Body of pancreas (tissue), 4 donors: ENCODE measurements around the gene TEKTIP1. TPM values are rescaled to one million over a fixed set of nuclear protein-coding genes. Genes with fewer than 3 reads are reported as not detected.

Source experiments
- ATAC-seq: fragments of 150-250 bp; one replicate; pipeline ENCODE4 v1.9.1; 2016
- DNase-seq, 4 donors: peaks; one replicate each; pipeline ENCODE4 v3.0.0-alpha.2; 2019
- H3K27ac ChIP-seq, 4 donors: fragments of 200-600 bp; sonication (generic); 1 replicate in 3 of 4; 2 replicates in 1 of 4; pipeline versions ENCODE4 v1.5.1 to v1.6.1; 2016 to 2019; ENCODE audit warnings: mild to moderate bottlenecking in 1 of 4, mixed read lengths in 1 of 4, moderate library complexity in 1 of 4
- H3K27me3 ChIP-seq, 2 donors: fragments of 200-600 bp; sonication (generic); one replicate each; pipeline ENCODE4 v1.6.0; 2016; ENCODE audit warnings: mild to moderate bottlenecking in 1 of 2
- H3K36me3 ChIP-seq, 2 donors: fragments of 200-600 bp; sonication (generic); replicated peaks in 1 of 2; 2 replicates each; pipeline ENCODE4 v1.5.1; 2016; ENCODE audit warnings: low read depth in 2 of 2; ENCODE audit not compliant: insufficient read depth in 1 of 2
- H3K4me1 ChIP-seq: fragments of 200-600 bp; sonication (generic); one replicate; pipeline ENCODE4 v1.6.0; 2016
- H3K4me3 ChIP-seq, 2 donors: fragments of 200-600 bp; sonication (generic); 1 replicate in 1 of 2; 2 replicates in 1 of 2; pipeline ENCODE4 v1.5.1; 2016 to 2019
- H3K9me3 ChIP-seq, 3 donors: fragments of 200-600 bp; sonication (generic); 1 replicate in 2 of 3; 2 replicates in 1 of 3; pipeline ENCODE4 v1.5.1; 2016
- CTCF ChIP-seq, 7 experiments: fragments of 450-650 bp in 4 of 7; fragments of 200-600 bp in 3 of 7; sonication (generic) in 3 of 7; IDR thresholded peaks; one replicate each; pipeline ENCODE4 v1.5.1; 2016 to 2019; ENCODE audit warnings: antibody characterized with exemption in 7 of 7
- POLR2A ChIP-seq, 3 donors: fragments of 450-650 bp; IDR thresholded peaks; one replicate each; pipeline ENCODE4 v1.6.1; 2016; ENCODE audit warnings: antibody characterized with exemption in 3 of 3, mild to moderate bottlenecking in 2 of 3
- WGBS, 2 donors: methylation state at CpG; one replicate each; pipeline ENCODE4 v1.1.5; 2017; 5-methylcytosine and 5-hydroxymethylcytosine counted together
- intact Hi-C: fragments of 100-400 bp; cut with DNase I; formaldehyde crosslinking; loops from one replicate; pipeline ENCODE4 v1.15.1; 2023
- total RNA-seq, 2 donors: library from RNA; depleted of rRNA; stranded (reverse); fragments of >200 nt; gene quantifications; one replicate each; pipeline ENCODE4 v1.1.0, GENCODE V29; 2016

TEKTIP1 gene
- total RNA-seq, 2 donors from 2014 or later, result 1.3 TPM; not detected in 1

GRCh38 chr19:3531716-3532115 is 7.3 kb upstream of the TEKTIP1 start:
- no peaks in the 10 kb centered on the region for H3K27me3 ChIP-seq
- TF ChIP-seq POLR2A (IDR thresholded peaks at IDR 0.05) (no peak), CTCF (IDR thresholded peaks at IDR 0.05) (no peak)
- no peak for ATAC-seq
- H3K4me3 ChIP-seq, result no peak overlapping the region
- no peak overlapping the region for H3K27ac ChIP-seq
- H3K4me1 ChIP-seq, result no peaks in the 10 kb centered on the region
- no peak for DNase-seq
- intact Hi-C loops, result no loop called here
- peaks cover 0 to 27% of the 10 kb centered on the region in 2 donors for H3K36me3 ChIP-seq
- no peaks in the 10 kb centered on the region for H3K9me3 ChIP-seq
- WGBS, 2 donors, result 91% methylated on average over 29 of the region's 29 CpGs; no CpG with 5 or more reads in 1 of the 2 donors

- Histone ChIP-seq H3K36me3 (peaks cover 0 to 24% of the 10 kb centered on the region in 2 donors), H3K4me1 (no peaks in the 10 kb centered on the region), H3K27me3 (no peaks in the 10 kb centered on the region), H3K9me3 (no peaks in the 10 kb centered on the region), H3K4me3 (no peak overlapping the region), H3K27ac (no peak overlapping the region)
- no peak for DNase-seq
- no peak for TF ChIP-seq CTCF (IDR thresholded peaks at IDR 0.05)
- no peak for TF ChIP-seq POLR2A (IDR thresholded peaks at IDR 0.05)
- WGBS, 2 donors, result 92 to 93% methylated on average over 3 to 33 of the region's 33 CpGs
- intact Hi-C loops, result no loop called here
- no peak for ATAC-seq
Observed at GRCh38 chr19:3532154-3532786, 6.7 kb upstream of the TEKTIP1 start.

- intact Hi-C loops, result no loop called here
- DNase-seq (no peak), ATAC-seq (no peak)
- no peaks in the 10 kb centered on the region for H3K4me1 ChIP-seq
- H3K9me3 ChIP-seq, result no peaks in the 10 kb centered on the region
- H3K4me3 ChIP-seq, result no peak overlapping the region
- no peak overlapping the region for H3K27ac ChIP-seq
- H3K36me3 ChIP-seq, result peaks cover 0 to 20% of the 10 kb centered on the region in 2 donors
- no peaks in the 10 kb centered on the region for H3K27me3 ChIP-seq
- TF ChIP-seq POLR2A (IDR thresholded peaks at IDR 0.05) (no peak), CTCF (IDR thresholded peaks at IDR 0.05) (no peak)
- WGBS, 2 donors, result 89% methylated on average over 11 of the region's 17 CpGs; no CpG with 5 or more reads in 1 of the 2 donors
Observed at GRCh38 chr19:3533033-3533432, 5.9 kb upstream of the TEKTIP1 start.

GRCh38 chr19:3533563-3534216 is 5.3 kb upstream of the TEKTIP1 start:
- TF ChIP-seq POLR2A (IDR thresholded peaks at IDR 0.05) (no peak), CTCF (IDR thresholded peaks at IDR 0.05) (no peak)
- intact Hi-C loops, result no loop called here
- WGBS, 2 donors, result 81 to 83% methylated on average over 11 to 12 of the region's 12 CpGs
- DNase-seq, result no peak
- ATAC-seq, result no peak
- no peaks in the 10 kb centered on the region for H3K27me3 ChIP-seq
- no peaks in the 10 kb centered on the region for H3K9me3 ChIP-seq
- H3K4me3 ChIP-seq, result no peak overlapping the region
- peaks cover 0 to 20% of the 10 kb centered on the region in 2 donors for H3K36me3 ChIP-seq
- no peak overlapping the region for H3K27ac ChIP-seq
- H3K4me1 ChIP-seq, result no peaks in the 10 kb centered on the region
